K562 (cell line): ENCODE data around the gene EML1. TPM values are rescaled to one million over a fixed set of nuclear protein-coding genes. Genes with fewer than 3 reads are reported as not detected.

Experiments used
- CBX5 ChIP-seq: IDR thresholded peaks from 2 replicates; pipeline ENCODE4 v1.6.1; 2014; ENCODE audit warnings: low read depth, borderline replicate concordance
- EGR1 ChIP-seq: fragments of 450-650 bp; conservative IDR thresholded peaks from 2 replicates; pipeline ENCODE4 v1.6.1; 2017; ENCODE audit warnings: mild to moderate bottlenecking
- FOXJ3 ChIP-seq: sonication (generic); formaldehyde crosslinking; IDR thresholded peaks from 2 replicates; pipeline ENCODE4 v1.4.0; 2020; ENCODE audit warnings: mild to moderate bottlenecking, missing genetic modification reagents
- MLLT1 ChIP-seq, 2 experiments: fragments of 450-650 bp; IDR thresholded peaks; 2 replicates each; pipeline ENCODE4 v1.6.1; 2016
- RNF2 ChIP-seq: sonication (generic); IDR thresholded peaks from 2 replicates; pipeline ENCODE4 v1.6.1; 2016
- SUPT5H ChIP-seq: fragments of 450-650 bp; IDR thresholded peaks from 2 replicates; pipeline ENCODE4 v1.6.1; 2016
- ZNF75A ChIP-seq: fragments of 450-650 bp; formaldehyde crosslinking; IDR thresholded peaks from 2 replicates; pipeline ENCODE4 v1.4.0; 2020; ENCODE audit warnings: mild to moderate bottlenecking
- polyA plus RNA-seq, 8 experiments: library from polyadenylated mRNA; depleted of rRNA in 4 of 8; stranded (reverse) in 5 of 8; unstranded in 3 of 8; fragments of >200 nt; fragmentation: Nextera tagmentation in 2 of 8; fragmentation: Illumina TruSeq in 1 of 8; extraction: Ambion mirVana in 2 of 8; extraction: Trizol in 1 of 8; gene quantifications; 2 replicates each; pipeline versions ENCODE4 v1.2.1 to v1.2.3, GENCODE V29; 2011 to 2014; ENCODE audit warnings: inconsistent platforms in 1 of 8, missing spikeins in 1 of 8
- total RNA-seq, 7 experiments: library from RNA; depleted of rRNA in 6 of 7; stranded (reverse); fragments of >200 nt in 6 of 7; fragmentation: Illumina TruSeq in 2 of 7; extraction: Trizol in 2 of 7; gene quantifications; 2 replicates each; pipeline versions ENCODE4 v1.2.1 to v1.2.3, GENCODE V29; 2011 to 2021; ENCODE audit warnings: low replicate concordance in 1 of 7
- TF ChIP-seq, protein P1 (sequence below): fragments of 450-650 bp; IDR thresholded peaks from 2 replicates; pipeline ENCODE4 v1.6.1; 2017; ENCODE audit warnings: antibody characterized with exemption, mild to moderate bottlenecking

EML1 gene
- total and polyA plus RNA-seq, 9 of the 15 experiments (the other 6 are each of a cell fraction or from before 2014, with no cell fraction given) = 0.01 to 0.35 (median 0.07) TPM; not detected in 2

- TF ChIP-seq MLLT1 (IDR thresholded peaks at IDR 0.05) (peak in 1 of 2 experiments; percentile 98; a peak in 2 of 4 replicates), SUPT5H (no peak), ZNF75A (no peak), FOXJ3 (CRISPR knock-in tag) (no peak), EGR1 (no peak), RNF2 (peak; percentile 81; the same call in 1 of the 2 replicates), CBX5 (no peak)
- TF ChIP-seq, protein P1, sequence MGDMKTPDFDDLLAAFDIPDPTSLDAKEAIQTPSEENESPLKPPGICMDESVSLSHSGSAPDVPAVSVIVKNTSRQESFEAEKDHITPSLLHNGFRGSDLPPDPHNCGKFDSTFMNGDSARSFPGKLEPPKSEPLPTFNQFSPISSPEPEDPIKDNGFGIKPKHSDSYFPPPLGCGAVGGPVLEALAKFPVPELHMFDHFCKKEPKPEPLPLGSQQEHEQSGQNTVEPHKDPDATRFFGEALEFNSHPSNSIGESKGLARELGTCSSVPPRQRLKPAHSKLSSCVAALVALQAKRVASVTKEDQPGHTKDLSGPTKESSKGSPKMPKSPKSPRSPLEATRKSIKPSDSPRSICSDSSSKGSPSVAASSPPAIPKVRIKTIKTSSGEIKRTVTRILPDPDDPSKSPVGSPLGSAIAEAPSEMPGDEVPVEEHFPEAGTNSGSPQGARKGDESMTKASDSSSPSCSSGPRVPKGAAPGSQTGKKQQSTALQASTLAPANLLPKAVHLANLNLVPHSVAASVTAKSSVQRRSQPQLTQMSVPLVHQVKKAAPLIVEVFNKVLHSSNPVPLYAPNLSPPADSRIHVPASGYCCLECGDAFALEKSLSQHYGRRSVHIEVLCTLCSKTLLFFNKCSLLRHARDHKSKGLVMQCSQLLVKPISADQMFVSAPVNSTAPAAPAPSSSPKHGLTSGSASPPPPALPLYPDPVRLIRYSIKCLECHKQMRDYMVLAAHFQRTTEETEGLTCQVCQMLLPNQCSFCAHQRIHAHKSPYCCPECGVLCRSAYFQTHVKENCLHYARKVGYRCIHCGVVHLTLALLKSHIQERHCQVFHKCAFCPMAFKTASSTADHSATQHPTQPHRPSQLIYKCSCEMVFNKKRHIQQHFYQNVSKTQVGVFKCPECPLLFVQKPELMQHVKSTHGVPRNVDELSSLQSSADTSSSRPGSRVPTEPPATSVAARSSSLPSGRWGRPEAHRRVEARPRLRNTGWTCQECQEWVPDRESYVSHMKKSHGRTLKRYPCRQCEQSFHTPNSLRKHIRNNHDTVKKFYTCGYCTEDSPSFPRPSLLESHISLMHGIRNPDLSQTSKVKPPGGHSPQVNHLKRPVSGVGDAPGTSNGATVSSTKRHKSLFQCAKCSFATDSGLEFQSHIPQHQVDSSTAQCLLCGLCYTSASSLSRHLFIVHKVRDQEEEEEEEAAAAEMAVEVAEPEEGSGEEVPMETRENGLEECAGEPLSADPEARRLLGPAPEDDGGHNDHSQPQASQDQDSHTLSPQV = no peak
Measured at GRCh38 chr14:99821519-99822508, 28.6 kb downstream of the EML1 start (continued).
